GM19239 (cell line): ENCODE measurements around the gene RHOV.

Source experiments
- DNase-seq: peaks from one replicate; pipeline ENCODE4 v3.0.0; 2011; ENCODE audit warnings: low spot score; ENCODE audit not compliant: insufficient read length
- FAIRE-seq: peaks from 2 replicates; lab custom pipeline; 2011; peaks lifted over from hg19 to GRCh38; lab: Jason Lieb, UNC

RHOV gene

GRCh38 chr15:40906091-40906990, 32.3 kb upstream of the RHOV start:
- no peak for FAIRE-seq
- DNase-seq = peak; percentile 77

GRCh38 chr15:40904552-40905201, 30.6 kb upstream of the RHOV start:
- no peak for DNase-seq
- no peak for FAIRE-seq

DNA sequence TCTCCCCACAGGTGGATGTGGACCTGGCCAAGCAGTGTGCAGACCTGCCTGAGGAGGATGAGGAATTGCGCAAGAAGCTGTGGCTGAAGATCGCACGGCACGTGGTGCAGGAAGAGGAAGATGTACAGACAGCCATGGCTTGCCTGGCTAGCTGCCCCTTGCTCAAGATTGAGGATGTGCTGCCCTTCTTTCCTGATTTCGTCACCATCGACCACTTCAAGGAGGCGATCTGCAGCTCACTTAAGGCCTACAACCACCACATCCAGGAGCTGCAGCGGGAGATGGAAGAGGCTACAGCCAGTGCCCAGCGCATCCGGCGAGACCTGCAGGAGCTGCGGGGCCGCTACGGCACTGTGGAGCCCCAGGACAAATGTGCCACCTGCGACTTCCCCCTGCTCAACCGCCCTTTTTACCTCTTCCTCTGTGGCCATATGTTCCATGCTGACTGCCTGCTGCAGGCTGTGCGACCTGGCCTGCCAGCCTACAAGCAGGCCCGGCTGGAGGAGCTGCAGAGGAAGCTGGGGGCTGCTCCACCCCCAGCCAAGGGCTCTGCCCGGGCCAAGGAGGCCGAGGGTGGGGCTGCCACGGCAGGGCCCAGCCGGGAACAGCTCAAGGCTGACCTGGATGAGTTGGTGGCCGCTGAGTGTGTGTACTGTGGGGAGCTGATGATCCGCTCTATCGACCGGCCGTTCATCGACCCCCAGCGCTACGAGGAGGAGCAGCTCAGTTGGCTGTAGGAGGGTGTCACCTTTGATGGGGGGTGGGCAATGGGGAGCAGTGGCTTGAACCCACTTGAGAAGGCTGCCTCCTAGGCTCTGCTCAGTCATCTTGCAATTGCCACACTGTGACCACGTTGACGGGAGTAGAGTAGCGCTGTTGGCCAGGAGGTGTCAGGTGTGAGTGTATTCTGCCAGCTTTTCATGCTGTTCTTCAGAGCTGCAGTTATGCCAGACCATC, 28.8 kb upstream of the RHOV start:
- FAIRE-seq (peak; percentile 37), DNase-seq (no peak)

GRCh38 chr15:40901053-40901443, 27.0 kb upstream of the RHOV start:
- DNase-seq = no peak
- no peak for FAIRE-seq

DNA sequence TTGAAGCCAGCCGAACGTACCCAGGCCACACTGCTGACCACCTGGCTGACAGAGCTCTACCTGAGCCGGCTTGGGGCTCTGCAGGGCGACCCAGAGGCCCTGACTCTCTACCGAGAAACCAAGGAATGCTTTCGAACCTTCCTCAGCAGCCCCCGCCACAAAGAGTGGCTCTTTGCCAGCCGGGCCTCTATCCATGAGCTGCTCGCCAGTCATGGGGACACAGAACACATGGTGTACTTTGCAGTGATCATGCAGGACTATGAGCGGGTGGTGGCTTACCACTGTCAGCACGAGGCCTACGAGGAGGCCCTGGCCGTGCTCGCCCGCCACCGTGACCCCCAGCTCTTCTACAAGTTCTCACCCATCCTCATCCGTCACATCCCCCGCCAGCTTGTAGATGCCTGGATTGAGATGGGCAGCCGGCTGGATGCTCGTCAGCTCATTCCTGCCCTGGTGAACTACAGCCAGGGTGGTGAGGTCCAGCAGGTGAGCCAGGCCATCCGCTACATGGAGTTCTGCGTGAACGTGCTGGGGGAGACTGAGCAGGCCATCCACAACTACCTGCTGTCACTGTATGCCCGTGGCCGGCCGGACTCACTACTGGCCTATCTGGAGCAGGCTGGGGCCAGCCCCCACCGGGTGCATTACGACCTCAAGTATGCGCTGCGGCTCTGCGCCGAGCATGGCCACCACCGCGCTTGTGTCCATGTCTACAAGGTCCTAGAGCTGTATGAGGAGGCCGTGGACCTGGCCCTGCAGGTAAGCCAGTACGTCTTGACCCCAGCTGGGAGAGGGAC, 26.4 kb upstream of the RHOV start:
- DNase-seq = no peak
- no peak for FAIRE-seq

GRCh38 chr15:40899536-40900207, 25.6 kb upstream of the RHOV start:
- DNase-seq (no peak), FAIRE-seq (no peak)

DNA sequence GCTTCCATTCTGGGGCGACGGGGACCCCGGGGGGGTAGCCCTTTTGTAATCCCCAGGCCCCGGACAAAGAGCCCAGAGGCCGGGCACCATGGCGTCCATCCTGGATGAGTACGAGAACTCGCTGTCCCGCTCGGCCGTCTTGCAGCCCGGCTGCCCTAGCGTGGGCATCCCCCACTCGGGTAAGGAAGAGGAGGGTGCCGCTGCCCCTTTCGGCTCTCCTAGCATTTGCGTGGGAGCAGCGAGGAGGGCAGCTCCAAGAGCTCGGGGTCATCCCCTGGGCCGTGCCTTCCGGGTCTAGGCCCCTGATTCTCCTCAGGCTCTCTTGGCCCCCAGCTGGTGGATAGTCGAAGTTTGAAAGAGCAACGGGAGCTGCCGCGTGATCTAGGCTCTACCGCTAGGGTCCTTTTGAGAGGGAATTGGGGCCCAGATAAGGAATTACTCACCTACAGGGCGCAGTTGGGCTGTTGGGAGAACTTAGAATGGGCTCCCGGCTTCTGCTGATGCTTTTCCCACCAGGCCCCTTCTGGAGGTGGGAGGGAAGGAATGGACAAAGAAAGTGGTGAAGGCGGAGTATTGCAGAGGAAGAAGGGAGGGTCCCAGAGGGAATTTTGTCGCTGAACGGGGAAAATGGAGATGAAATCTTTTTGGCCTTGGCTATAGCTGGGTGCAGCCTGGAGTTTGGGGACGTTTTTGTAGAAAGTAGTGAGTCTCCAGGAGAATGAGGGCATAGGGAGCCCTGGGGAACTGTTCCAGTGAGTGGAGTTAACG, 20.8 kb upstream of the RHOV start:
- peak; percentile 79 for FAIRE-seq
- DNase-seq = no peak

GRCh38 chr15:40893733-40894680, 20.0 kb upstream of the RHOV start, which contains the start of gene VPS18:
Gene VPS18, plus strand, starts transcription at chr15:40894450. Its CDS starts 319 bp downstream, at chr15:40894769.
- DNase-seq (peak; percentile 91), FAIRE-seq (peak; percentile 97)

GRCh38 chr15:40893019-40893670, 19.1 kb upstream of the RHOV start:
- FAIRE-seq (no peak), DNase-seq (no peak)

DNA sequence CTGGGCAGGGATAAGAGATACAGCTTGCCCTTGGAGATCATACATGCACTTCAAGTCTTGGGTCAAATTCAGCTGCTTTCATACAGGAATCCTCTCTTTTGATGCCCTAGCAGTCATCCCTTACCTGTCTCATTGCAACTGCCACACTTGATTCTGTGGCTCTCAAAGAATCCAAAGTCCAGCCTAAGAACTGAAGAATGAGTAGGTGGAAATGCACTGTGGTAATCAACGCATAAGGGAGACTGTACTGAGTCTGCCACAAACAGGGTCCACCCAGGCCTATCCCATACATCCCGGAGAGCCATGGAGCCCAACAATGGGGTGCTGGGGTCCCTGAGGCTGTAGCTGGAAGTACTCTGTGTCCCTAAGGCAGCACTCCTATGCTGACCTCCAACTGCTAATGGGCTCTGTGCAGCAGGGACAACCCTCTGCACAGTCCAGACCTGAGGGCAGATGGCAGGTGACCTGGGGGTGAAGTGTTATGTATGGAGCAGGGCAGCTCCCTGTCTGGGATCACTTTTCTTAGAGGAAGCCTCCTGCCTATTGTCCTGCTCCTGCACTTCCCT, 18.5 kb upstream of the RHOV start:
- DNase-seq (no peak), FAIRE-seq (no peak)

DNA sequence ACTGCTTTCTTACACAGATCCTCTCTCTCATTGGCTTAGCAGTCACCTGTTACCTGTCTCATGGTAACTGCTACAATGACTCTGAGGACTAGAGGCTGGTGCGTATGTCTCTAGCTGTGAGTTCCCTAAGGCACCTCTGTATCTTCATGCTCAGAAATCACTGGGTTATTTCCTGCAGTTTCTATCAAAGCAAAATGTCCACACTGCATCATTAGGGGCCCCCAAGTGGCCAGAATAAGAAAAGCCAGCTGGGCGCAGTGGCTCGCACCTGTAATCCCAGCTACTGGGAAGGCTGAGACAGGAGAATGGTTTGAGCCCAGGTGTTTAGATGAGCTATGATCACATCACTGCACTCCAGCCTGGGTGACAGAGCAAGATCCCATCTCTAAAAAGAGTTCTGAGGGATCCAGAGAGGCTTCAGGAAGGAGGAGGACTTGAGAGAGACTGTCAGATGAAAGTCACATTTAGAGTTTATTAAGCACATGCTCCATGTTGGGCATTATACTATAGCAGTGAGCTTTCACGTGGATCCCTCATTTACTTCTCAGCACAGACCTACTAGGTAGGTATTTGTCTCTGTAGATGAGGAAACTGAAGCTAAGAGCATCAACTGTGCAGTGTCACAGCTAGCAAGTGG, 17.9 kb upstream of the RHOV start:
- DNase-seq = no peak
- peak; percentile 35 for FAIRE-seq

DNA sequence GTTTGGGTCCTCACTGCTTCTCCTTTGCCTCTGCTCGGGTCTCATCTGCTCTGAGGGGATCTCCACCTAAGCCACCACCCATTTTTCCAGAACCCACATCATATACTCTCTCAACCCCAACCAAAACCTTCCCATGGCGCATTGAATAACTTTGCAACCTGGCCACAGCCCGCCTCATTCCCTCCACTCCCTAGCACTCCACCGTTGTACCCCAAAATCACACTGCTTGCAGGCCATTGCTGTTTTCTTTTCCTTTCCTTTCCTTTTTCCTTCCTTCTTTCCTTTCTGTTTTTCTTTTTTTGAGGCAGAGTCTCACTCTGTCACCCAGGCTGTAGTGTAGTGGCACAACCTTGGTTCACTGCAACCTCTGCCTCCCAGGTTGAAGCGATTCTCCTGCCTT, 17.1 kb upstream of the RHOV start:
- no peak for FAIRE-seq
- no peak for DNase-seq

- FAIRE-seq = no peak
- no peak for DNase-seq
Observed at GRCh38 chr15:40889112-40889511, 15.1 kb upstream of the RHOV start.

GRCh38 chr15:40886586-40886985, 12.6 kb upstream of the RHOV start:
- FAIRE-seq = no peak

DNA sequence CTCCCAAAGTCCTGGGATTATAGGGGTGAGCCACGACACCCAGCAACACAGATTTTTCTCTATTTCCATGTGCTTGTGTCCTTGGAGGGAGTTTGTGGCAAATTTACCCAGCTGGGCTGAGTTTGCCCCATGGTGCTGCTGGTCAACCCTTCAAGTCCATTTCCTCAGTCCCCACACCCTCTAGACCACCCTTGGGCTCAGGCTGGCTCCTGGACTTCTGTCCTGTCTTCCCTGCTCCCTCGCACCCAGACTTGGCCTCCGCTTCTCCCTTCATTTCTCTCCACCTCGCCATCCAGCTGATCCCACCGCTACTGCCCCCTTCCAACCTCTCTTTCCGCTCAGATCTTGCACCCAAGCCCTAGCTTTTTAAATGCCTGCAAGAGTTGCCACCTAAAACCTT, 7.3 kb upstream of the RHOV start:
- FAIRE-seq = no peak
- DNase-seq = no peak

More at GRCh38 chr15:40886586-40886985, 12.6 kb upstream of the RHOV start:
- DNase-seq = no peak

- DNase-seq (no peak), FAIRE-seq (no peak)
Observed at GRCh38 chr15:40879609-40880008, 5.6 kb upstream of the RHOV start.
